ENCODE data around the gene NBDY.
A peak's percentile ranks its signal among the peaks of the same experiment; 100 is the strongest.
"Not testable (repeated sequence)": the region's sequence is repeated elsewhere in the genome, so short reads cannot be mapped to it uniquely, and the experiment has no call there.

The NBDY gene

GRCh38 chrX:56800801-56801200, 71.8 kb downstream of the NBDY start:
- peak; percentile 30 for DNase-seq (ENCODE audit: low spot score)

- no peak for DNase-seq (ENCODE audit: low spot score)
Measured at GRCh38 chrX:56802428-56802827, 73.4 kb downstream of the NBDY start.

DNA sequence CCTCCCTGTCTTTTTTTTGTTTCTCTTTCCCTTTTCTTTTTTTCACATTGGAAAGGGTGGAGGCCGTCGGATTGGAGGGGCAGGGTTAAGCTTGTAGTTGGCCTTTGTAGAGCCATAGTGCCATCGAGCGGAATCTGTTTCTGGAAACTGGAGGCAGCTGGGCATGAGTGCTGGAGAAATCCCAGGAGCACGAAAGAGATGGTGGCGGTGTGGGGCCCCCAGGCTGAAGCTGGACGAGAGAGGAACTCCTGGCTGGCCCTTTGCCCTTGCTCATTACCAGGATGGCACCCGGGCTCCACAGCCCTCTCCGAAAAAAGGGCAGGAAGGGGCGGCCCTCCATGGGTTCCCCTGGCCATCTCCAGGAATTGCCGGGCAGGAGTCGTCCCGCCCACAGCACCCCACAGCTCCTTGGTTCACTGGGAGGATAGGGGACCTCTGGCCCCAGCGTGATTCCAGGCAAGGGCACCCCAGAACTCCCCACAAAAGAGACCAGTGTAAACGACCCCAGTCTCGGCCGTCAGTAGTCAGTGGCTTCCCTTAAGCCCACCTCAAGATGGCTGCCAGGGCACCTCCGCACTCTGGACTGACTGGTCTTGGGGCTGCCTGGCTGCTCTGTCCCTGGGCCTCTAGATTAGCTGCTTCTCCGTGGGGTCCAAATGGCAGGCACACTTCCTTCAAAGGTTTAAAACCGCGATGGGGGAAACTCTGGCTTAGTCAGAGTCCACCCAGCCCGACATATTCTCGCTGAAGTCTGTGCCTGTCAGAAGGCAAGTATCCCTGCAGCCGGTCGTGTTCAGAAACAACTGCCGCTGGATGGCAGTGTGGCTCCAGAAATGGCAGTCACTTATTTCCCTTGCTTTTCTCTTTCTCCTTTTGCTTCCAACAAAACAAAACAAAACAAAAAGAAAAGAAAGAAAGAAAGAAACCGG, 74.1 kb downstream of the NBDY start:
- peak; percentile 65 for DNase-seq (ENCODE audit: low spot score)

GRCh38 chrX:56803850-56804681, 75.0 kb downstream of the NBDY start:
- no peak for DNase-seq (ENCODE audit: low spot score)

GRCh38 chrX:56804867-56805266, 75.8 kb downstream of the NBDY start:
- DNase-seq (ENCODE audit: low spot score), result no peak

GRCh38 chrX:56805399-56805798, 76.4 kb downstream of the NBDY start:
- no peak for DNase-seq (ENCODE audit: low spot score)

DNA sequence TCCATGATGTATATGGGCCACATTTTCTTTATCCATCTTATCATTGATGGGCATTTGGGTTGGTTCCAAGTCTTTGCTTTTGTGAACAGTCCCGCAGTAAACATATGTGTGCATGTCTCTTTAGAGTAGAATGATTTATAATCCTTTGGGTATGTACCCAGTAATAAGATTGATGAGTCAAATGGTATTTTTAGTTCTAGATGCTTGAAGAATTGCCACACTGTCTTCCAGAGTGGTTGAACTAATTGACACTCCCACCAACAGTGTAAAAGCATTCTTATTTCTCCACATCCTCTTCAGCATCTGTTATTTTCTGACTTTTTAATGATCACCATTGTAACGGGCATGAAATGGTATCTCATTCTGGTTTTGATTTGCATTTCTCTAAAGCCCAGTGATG, 77.1 kb downstream of the NBDY start:
- not testable (repeated sequence) for DNase-seq (ENCODE audit: low spot score)

GRCh38 chrX:56811599-56811998, 82.6 kb downstream of the NBDY start:
- DNase-seq (ENCODE audit: low spot score), result no peak

GRCh38 chrX:56812515-56813105, 83.6 kb downstream of the NBDY start:
- DNase-seq (ENCODE audit: low spot score), result peak; percentile 51

GRCh38 chrX:56813318-56813837, 84.3 kb downstream of the NBDY start:
- peak; percentile 58 for DNase-seq (ENCODE audit: low spot score)

- no peak for DNase-seq (ENCODE audit: low spot score)
Measured at GRCh38 chrX:56817179-56817578, 88.1 kb downstream of the NBDY start.

GRCh38 chrX:56826020-56826419, 97.0 kb downstream of the NBDY start:
- DNase-seq (ENCODE audit: low spot score), result no peak

- DNase-seq (ENCODE audit: low spot score), result no peak
Measured at GRCh38 chrX:56833626-56834025, 104.6 kb downstream of the NBDY start.

- no peak for DNase-seq (ENCODE audit: low spot score)
Measured at GRCh38 chrX:56853436-56853835, 124.4 kb downstream of the NBDY start.

GRCh38 chrX:56857042-56857441, 128.0 kb downstream of the NBDY start:
- no peak for DNase-seq (ENCODE audit: low spot score)

- DNase-seq (ENCODE audit: low spot score), result no peak
Measured at GRCh38 chrX:56860888-56861287, 131.8 kb downstream of the NBDY start.

Data from hematopoietic multipotent progenitor cell treated with erythropoietin and hydrocortisone succinate and interleukin-3 and kit ligand, for 17 days (in vitro differentiated cells).